SH-SY5Y (cell line): ENCODE data around the gene OGFRL1.

ENCODE experiments used
- GATA2 ChIP-seq: IDR thresholded peaks from 2 replicates; pipeline ENCODE4 v1.6.1; 2011; ENCODE audit warnings: mild to moderate bottlenecking, low read depth, low read length
- GATA3 ChIP-seq: IDR thresholded peaks from 2 replicates; pipeline ENCODE4 v1.6.1; 2011; ENCODE audit warnings: low read depth, mild to moderate bottlenecking, low read length, moderate library complexity

OGFRL1 gene

DNA sequence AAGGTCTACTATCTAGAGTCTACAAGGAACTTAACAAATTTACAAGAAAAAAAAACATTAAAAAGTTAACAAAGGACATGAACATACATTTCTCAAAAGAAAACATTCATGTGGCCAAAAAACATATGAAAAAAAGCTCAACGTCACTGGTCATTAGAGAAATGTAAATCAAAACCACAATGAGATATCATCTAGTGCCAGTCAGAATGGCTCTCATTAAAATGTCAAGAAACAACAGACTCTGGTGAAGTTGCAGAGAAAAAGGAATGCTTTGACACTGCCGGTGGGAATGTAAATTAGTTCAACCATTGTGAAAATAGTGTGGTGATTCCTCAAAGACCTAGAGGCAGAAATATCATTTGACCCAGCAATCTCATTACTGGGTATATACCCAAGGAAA is 48.3 kb downstream of the OGFRL1 start:
- TF ChIP-seq GATA3, result no peak
- no peak for TF ChIP-seq GATA2

- TF ChIP-seq GATA2 (no peak), GATA3 (no peak)
These were observed 50.1 kb downstream of the OGFRL1 start for GRCh38 chr6:71338540-71339316.

DNA sequence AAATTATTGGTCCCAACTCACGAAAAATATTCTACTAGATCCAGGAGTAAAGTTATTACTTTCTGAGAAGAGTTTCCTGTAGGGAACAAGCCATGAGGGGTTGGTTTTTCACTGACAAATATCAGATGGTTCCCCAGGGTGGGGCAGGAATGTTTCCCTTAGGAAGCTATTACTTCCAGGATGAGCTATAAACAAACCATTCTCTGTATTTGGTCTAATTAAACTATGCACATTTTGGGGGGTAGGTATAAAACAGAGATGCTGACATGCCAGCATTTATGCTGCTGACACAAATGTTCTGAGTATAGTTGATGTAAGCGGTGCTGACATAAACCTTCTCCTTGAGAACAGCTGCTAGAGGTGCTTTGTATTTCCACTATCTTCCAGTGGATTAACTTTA is 54.2 kb downstream of the OGFRL1 start:
- TF ChIP-seq GATA3, result no peak
- no peak for TF ChIP-seq GATA2

GRCh38 chr6:71345476-71346333 is 57.1 kb downstream of the OGFRL1 start:
- TF ChIP-seq GATA2 (peak; percentile 34; the same call in 1 of the 2 replicates), GATA3 (no peak)

- TF ChIP-seq GATA3 (no peak), GATA2 (no peak)
These were observed 57.7 kb downstream of the OGFRL1 start for GRCh38 chr6:71346334-71346694.

DNA sequence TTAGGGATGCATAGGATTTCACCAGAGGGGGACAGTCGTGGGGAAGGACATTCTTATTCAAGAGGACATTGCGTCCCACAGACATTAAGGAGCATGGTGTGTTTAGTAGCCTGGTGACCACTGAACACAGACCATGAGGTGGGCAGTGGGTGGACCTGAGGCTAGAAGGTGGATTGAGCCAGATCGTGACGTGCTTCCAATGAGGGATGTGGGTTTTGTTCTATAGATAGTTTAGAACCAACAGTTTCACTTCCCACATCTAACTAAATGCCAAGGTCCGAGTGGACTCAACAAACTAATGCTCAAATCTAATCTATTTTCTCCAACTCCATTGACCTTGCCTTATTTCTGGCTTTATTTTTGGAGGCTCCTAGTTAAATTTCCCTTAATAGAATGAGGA is 58.5 kb downstream of the OGFRL1 start:
- TF ChIP-seq GATA3, result no peak
- TF ChIP-seq GATA2, result no peak

DNA sequence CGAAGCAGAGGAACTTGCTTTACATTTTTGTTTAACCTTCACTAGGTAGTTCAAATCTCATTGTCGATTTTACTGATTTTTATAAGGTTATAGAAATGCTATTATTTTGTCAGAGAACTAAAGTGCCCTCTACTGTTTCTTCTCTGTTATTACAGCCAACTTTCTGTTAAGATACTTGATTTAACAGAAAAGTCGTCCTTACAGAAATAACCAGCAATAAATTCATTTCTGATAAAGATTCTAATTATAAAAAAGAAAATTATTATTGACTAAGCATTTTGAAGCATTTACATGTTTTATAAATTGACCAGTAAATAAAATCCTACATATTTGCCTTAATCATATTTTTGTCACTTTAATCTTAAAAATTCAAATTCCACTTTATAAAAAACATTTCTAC is 60.8 kb downstream of the OGFRL1 start:
- no peak for TF ChIP-seq GATA2
- no peak for TF ChIP-seq GATA3

- no peak for TF ChIP-seq GATA2
- no peak for TF ChIP-seq GATA3
These were observed 61.5 kb downstream of the OGFRL1 start for GRCh38 chr6:71349976-71350615.

DNA sequence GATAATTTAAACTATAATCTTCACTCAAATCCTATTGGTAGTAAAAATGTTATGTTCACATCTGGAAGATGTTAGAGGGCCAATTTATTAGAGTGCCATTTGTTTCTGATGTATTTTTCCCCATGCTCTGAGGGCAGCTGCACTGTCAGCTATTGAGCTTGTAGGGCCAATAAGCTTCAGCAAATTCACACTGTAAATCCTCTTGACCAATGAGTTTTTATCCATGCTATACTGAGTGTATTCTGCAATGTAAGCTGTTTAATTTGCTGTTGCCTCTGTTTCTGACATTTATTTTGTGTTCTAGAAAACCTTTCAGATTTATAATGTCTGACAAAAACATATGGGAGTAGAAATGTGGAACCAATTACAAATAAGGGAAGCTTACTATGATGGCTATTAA is 62.6 kb downstream of the OGFRL1 start:
- TF ChIP-seq GATA3 (no peak), GATA2 (no peak)
